HCT116 (cell line): Measurements from ENCODE around the gene SGCB. TPM values are rescaled to one million over a fixed set of nuclear protein-coding genes. Genes with fewer than 3 reads are reported as not detected.

ENCODE experiments used
- ATAC-seq: fragments of 200-7000 bp; cut with Tn5 transposase; 2 replicates; pipeline ENCODE4 v1.9.1; 2020; ENCODE audit warnings: mild to moderate bottlenecking, moderate library complexity
- BruUV-seq: library from RNA; stranded (reverse); fragments of 400-500 nt; replicated peaks from 2 replicates; lab custom pipeline; 2021; lab: Mats Ljungman, UMichigan
- CTCF ChIA-PET: fragments of 300-600 bp; sonication (Branson Sonifier 250); formaldehyde crosslinking; loops from one replicate; lab custom pipeline; 2021; ENCODE audit warnings: antibody characterized with exemption; lab: Charles Lee
- POLR2A ChIA-PET: fragments of 300-600, 350-600 bp; sonication (Branson Sonifier 250); formaldehyde crosslinking; loops from one replicate; lab custom pipeline; 2021; ENCODE audit warnings: antibody characterized with exemption; lab: Charles Lee
- RAD21 ChIA-PET, 2 experiments: fragments of 300-600 bp; sonication (Branson Sonifier 250); formaldehyde crosslinking; loops; one replicate each; lab custom pipeline; 2023; ENCODE audit warnings: low total read pairs in 2 of 2; ENCODE audit not compliant: uncharacterized antibody in 2 of 2, unreplicated experiment in 2 of 2, low non-redundant PET in 1 of 2; lab: Charles Lee
- DNase-seq: peaks from one replicate; pipeline ENCODE4 v3.0.0-alpha.2; 2010; ENCODE audit warnings: low read depth, low spot score
- H2AFZ ChIP-seq: fragments of 200-600 bp; shearing (Covaris generic), sonication (generic); 2 replicates; pipeline ENCODE4 v1.6.1; 2017; ENCODE audit warnings: low read depth, mixed run types, mixed read lengths, antibody characterized with exemption, low read length; ENCODE audit not compliant: poor library complexity, severe bottlenecking
- H3K27ac ChIP-seq: 2 replicates; pipeline ENCODE4 v1.5.1; 2012; ENCODE audit warnings: low read depth, low read length
- H3K27me3 ChIP-seq: fragments of 200-600 bp; sonication (generic); 2 replicates; pipeline ENCODE4 v1.6.1; 2016; ENCODE audit warnings: mixed run types, low read length, mixed read lengths; ENCODE audit not compliant: insufficient read depth
- H3K36me3 ChIP-seq, 2 experiments: fragments of 200-500 bp in 1 of 2; fragments of 200-600 bp in 1 of 2; sonication (Bioruptor generic) in 1 of 2; sonication (generic) in 1 of 2; 2 replicates each; pipeline versions ENCODE4 v1.5.1 to v1.6.1; 2014 to 2016; ENCODE audit warnings: low read length in 2 of 2, inconsistent platforms in 1 of 2, mixed read lengths in 1 of 2, mixed run types in 1 of 2; ENCODE audit not compliant: insufficient read depth in 2 of 2, control insufficient read depth in 1 of 2
- H3K4me1 ChIP-seq, 2 experiments: fragments of 200-600 bp in 1 of 2; sonication (generic) in 1 of 2; 2 replicates each; pipeline versions ENCODE4 v1.5.1 to v1.6.1; 2012 to 2017; ENCODE audit warnings: low read length in 2 of 2, inconsistent platforms in 1 of 2, mild to moderate bottlenecking in 1 of 2, mixed read lengths in 1 of 2, mixed run types in 1 of 2, moderate library complexity in 1 of 2; ENCODE audit not compliant: insufficient read depth in 2 of 2, control insufficient read depth in 1 of 2
- H3K4me2 ChIP-seq: fragments of 200-600 bp; sonication (generic); 2 replicates; pipeline ENCODE4 v1.6.1; 2017; ENCODE audit warnings: mixed run types, low read length, mixed read lengths
- H3K4me3 ChIP-seq, 2 experiments: fragments of 200-600 bp in 1 of 2; sonication (generic) in 1 of 2; replicated peaks in 1 of 2; 2 replicates each; pipeline ENCODE4 v1.5.1; 2011 to 2016; ENCODE audit warnings: low read length in 2 of 2, control low read depth in 1 of 2, low read depth in 1 of 2, mild to moderate bottlenecking in 1 of 2, mixed read lengths in 1 of 2, mixed run types in 1 of 2
- H3K79me2 ChIP-seq: fragments of 200-600 bp; sonication (generic); 2 replicates; pipeline ENCODE4 v1.6.1; 2017; ENCODE audit warnings: mild to moderate bottlenecking, mixed run types, low read length, moderate library complexity, mixed read lengths; ENCODE audit not compliant: insufficient read depth
- H3K9ac ChIP-seq: fragments of 200-600 bp; sonication (generic); 2 replicates; pipeline ENCODE4 v1.6.1; 2016; ENCODE audit warnings: low read length, mixed read lengths
- H3K9me2 ChIP-seq: fragments of 200-600 bp; sonication (generic), shearing (Covaris generic); 2 replicates; pipeline ENCODE4 v1.6.1; 2017; ENCODE audit warnings: mixed run types, mild to moderate bottlenecking, moderate library complexity; ENCODE audit not compliant: insufficient read depth
- H3K9me3 ChIP-seq, 2 experiments: fragments of 200-500 bp in 1 of 2; fragments of 200-600 bp in 1 of 2; sonication (Bioruptor generic) in 1 of 2; sonication (generic) in 1 of 2; 2 replicates each; pipeline ENCODE4 v1.6.1; 2014 to 2017; ENCODE audit warnings: low read length in 2 of 2, mixed read lengths in 2 of 2, inconsistent platforms in 1 of 2, low read depth in 1 of 2, mild to moderate bottlenecking in 1 of 2, mixed run types in 1 of 2, moderate library complexity in 1 of 2; ENCODE audit not compliant: control insufficient read depth in 1 of 2, insufficient read depth in 1 of 2
- H4K20me1 ChIP-seq: fragments of 200-600 bp; sonication (generic), shearing (Covaris generic); 2 replicates; pipeline ENCODE4 v1.6.1; 2017; ENCODE audit warnings: mixed run types, mild to moderate bottlenecking, moderate library complexity; ENCODE audit not compliant: insufficient read depth
- CBX3 ChIP-seq: IDR thresholded peaks from 2 replicates; pipeline ENCODE4 v1.6.1; 2012; ENCODE audit warnings: low read depth
- CEBPB ChIP-seq: IDR thresholded peaks from 2 replicates; pipeline ENCODE4 v1.6.1; 2012; ENCODE audit warnings: low read depth
- EGR1 ChIP-seq: IDR thresholded peaks from 2 replicates; pipeline ENCODE4 v1.6.1; 2012; ENCODE audit warnings: low read depth
- ELF1 ChIP-seq: IDR thresholded peaks from 2 replicates; pipeline ENCODE4 v1.6.1; 2012; ENCODE audit warnings: low read depth, borderline replicate concordance
- EZH2phosphoT487 ChIP-seq: fragments of 200-600 bp; IDR thresholded peaks from 2 replicates; pipeline ENCODE4 v1.6.1; 2018; ENCODE audit warnings: antibody characterized with exemption, borderline replicate concordance
- JUND ChIP-seq: IDR thresholded peaks from 2 replicates; pipeline ENCODE4 v1.6.1; 2012
- POLR2A ChIP-seq: IDR thresholded peaks from 2 replicates; pipeline ENCODE4 v1.7.0; 2011; ENCODE audit warnings: borderline replicate concordance; ENCODE audit not compliant: insufficient read depth, insufficient read length; ENCODE audit errors: extremely low read depth
- POLR2AphosphoS5 ChIP-seq: IDR thresholded peaks from 2 replicates; pipeline ENCODE4 v1.6.1; 2011; ENCODE audit warnings: mild to moderate bottlenecking, low read depth, low read length, moderate library complexity
- SP1 ChIP-seq: IDR thresholded peaks from 2 replicates; pipeline ENCODE4 v1.6.1; 2012; ENCODE audit warnings: low read depth
- intact Hi-C: fragments of 100-400 bp; cut with micrococcal nuclease; formaldehyde crosslinking; loops from 2 replicates; pipeline ENCODE4 v1.10.0; 2022
- total RNA-seq: library from RNA; stranded (reverse); gene quantifications from one replicate; pipeline ENCODE4 v1.2.1, GENCODE V29; 2021; ENCODE audit not compliant: unreplicated experiment
- TF ChIP-seq, protein P1 (sequence below): IDR thresholded peaks from 2 replicates; pipeline ENCODE4 v1.6.1; 2011; ENCODE audit warnings: mild to moderate bottlenecking, low read length, moderate library complexity; ENCODE audit not compliant: insufficient replicate concordance; ENCODE audit errors: extremely low read depth
- TF ChIP-seq, protein P2 (sequence below): IDR thresholded peaks from 2 replicates; pipeline ENCODE4 v1.6.1; 2012; ENCODE audit warnings: low read depth

Gene SGCB
- total RNA-seq, 1 experiment from 2014 or later: 18.3 TPM

DNA sequence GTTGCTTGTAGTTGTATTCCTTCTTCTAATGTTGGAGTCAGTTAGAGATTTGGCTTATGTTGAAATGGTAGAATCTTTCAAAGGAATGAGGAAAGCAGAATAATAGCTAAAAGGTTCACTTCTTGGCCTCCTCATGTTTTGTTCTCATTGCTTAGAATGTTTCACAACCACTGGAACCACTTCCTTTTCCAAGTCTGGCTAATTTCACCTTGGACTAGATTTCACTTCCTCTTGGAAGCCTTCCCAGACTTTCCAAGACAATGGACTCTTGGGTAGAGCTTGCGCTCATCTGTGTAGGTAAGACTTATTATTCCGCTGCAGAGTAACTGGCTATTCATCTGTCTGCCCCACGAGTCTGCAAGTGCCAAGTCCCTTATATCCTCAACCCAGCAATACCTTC lies 21.3 kb upstream of the SGCB start:
- Histone ChIP-seq H3K27ac (no peak overlapping the region), H3K4me1 (no peaks in the 10 kb centered on the region), H3K9ac (no peak overlapping the region), H2AFZ (no peak overlapping the region), H4K20me1 (no peaks in the 10 kb centered on the region), H3K4me2 (no peak overlapping the region), H3K4me3 (no peak overlapping the region), H3K36me3 (no peaks in the 10 kb centered on the region), H3K9me2 (no peaks in the 10 kb centered on the region), H3K79me2 (no peaks in the 10 kb centered on the region), H3K27me3 (peaks cover 16% of the 10 kb centered on the region), H3K9me3 (no peaks in the 10 kb centered on the region)
- ChIA-PET POLR2A (no interaction called here), RAD21 (no interaction called here), CTCF (no interaction called here)
- BruUV-seq: no TSS peak
- DNase-seq (no peak), ATAC-seq (no peak)
- intact Hi-C loops: no loop called here
- TF ChIP-seq EGR1 (no peak), SP1 (no peak), ELF1 (no peak), POLR2AphosphoS5 (no peak), CEBPB (no peak; the same call in 1 of the 2 replicates), JUND (no peak), EZH2phosphoT487 (no peak)
- TF ChIP-seq, protein P1, sequence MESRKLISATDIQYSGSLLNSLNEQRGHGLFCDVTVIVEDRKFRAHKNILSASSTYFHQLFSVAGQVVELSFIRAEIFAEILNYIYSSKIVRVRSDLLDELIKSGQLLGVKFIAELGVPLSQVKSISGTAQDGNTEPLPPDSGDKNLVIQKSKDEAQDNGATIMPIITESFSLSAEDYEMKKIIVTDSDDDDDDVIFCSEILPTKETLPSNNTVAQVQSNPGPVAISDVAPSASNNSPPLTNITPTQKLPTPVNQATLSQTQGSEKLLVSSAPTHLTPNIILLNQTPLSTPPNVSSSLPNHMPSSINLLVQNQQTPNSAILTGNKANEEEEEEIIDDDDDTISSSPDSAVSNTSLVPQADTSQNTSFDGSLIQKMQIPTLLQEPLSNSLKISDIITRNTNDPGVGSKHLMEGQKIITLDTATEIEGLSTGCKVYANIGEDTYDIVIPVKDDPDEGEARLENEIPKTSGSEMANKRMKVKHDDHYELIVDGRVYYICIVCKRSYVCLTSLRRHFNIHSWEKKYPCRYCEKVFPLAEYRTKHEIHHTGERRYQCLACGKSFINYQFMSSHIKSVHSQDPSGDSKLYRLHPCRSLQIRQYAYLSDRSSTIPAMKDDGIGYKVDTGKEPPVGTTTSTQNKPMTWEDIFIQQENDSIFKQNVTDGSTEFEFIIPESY: no peak

DNA sequence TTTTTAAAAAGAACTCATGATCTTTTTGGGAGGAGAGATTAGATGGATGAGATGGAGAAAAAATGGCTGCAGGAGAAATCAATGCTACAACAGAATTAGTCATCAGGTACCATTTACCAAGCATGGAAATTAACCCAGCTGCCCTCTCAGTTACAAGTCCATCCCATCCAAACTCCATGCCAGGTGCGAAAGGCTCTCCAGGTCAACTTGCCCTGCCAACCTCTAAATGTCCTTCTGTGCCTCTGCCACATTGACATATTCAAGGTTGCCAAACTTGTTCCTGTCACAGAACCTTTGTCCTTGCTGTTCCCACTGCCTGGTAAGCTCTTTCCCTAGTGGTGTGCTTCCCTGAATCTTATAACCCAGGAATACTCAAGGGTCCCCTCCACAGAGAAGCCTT lies 20.2 kb upstream of the SGCB start:
- H2AFZ ChIP-seq: no peak overlapping the region
- ChIA-PET RAD21 (no interaction called here), CTCF (no interaction called here), POLR2A (no interaction called here)
- H3K36me3 ChIP-seq: no peaks in the 10 kb centered on the region
- no peak overlapping the region for H3K9ac ChIP-seq
- H3K4me3 ChIP-seq: no peak overlapping the region
- H3K27me3 ChIP-seq: peaks cover 16% of the 10 kb centered on the region
- TF ChIP-seq ELF1 (no peak), POLR2A (no peak), JUND (no peak), CBX3 (no peak), SP1 (no peak)
- TF ChIP-seq, protein P2, sequence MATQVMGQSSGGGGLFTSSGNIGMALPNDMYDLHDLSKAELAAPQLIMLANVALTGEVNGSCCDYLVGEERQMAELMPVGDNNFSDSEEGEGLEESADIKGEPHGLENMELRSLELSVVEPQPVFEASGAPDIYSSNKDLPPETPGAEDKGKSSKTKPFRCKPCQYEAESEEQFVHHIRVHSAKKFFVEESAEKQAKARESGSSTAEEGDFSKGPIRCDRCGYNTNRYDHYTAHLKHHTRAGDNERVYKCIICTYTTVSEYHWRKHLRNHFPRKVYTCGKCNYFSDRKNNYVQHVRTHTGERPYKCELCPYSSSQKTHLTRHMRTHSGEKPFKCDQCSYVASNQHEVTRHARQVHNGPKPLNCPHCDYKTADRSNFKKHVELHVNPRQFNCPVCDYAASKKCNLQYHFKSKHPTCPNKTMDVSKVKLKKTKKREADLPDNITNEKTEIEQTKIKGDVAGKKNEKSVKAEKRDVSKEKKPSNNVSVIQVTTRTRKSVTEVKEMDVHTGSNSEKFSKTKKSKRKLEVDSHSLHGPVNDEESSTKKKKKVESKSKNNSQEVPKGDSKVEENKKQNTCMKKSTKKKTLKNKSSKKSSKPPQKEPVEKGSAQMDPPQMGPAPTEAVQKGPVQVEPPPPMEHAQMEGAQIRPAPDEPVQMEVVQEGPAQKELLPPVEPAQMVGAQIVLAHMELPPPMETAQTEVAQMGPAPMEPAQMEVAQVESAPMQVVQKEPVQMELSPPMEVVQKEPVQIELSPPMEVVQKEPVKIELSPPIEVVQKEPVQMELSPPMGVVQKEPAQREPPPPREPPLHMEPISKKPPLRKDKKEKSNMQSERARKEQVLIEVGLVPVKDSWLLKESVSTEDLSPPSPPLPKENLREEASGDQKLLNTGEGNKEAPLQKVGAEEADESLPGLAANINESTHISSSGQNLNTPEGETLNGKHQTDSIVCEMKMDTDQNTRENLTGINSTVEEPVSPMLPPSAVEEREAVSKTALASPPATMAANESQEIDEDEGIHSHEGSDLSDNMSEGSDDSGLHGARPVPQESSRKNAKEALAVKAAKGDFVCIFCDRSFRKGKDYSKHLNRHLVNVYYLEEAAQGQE: no peak
- intact Hi-C loops: no loop called here
- ATAC-seq (no peak), DNase-seq (no peak)
- no peaks in the 10 kb centered on the region for H3K4me1 ChIP-seq
- no peaks in the 10 kb centered on the region for H3K9me2 ChIP-seq
- H3K27ac ChIP-seq: no peak overlapping the region
- no peaks in the 10 kb centered on the region for H3K9me3 ChIP-seq
- no peaks in the 10 kb centered on the region for H3K79me2 ChIP-seq
- no TSS peak for BruUV-seq
- no peak overlapping the region for H3K4me2 ChIP-seq
- no peaks in the 10 kb centered on the region for H4K20me1 ChIP-seq
